AG04450 (cell line): ENCODE results near the gene SERPINC1. TPM values are rescaled to one million over a fixed set of nuclear protein-coding genes. Genes with fewer than 3 reads are reported as not detected.

Source experiments
- CTCF ChIA-PET: fragments of 300-600, 350-600 bp; formaldehyde crosslinking; extraction: SDS; loops from one replicate; lab custom pipeline; 2022; ENCODE audit warnings: antibody characterized with exemption, inconsistent platforms; lab: Charles Lee
- POLR2A ChIA-PET: fragments of 350-600 bp; formaldehyde crosslinking; extraction: SDS; loops from one replicate; lab custom pipeline; 2021; ENCODE audit warnings: antibody characterized with exemption, inconsistent platforms; lab: Yijun Ruan, JAX
- DNase-seq: peaks from one replicate; pipeline ENCODE4 v3.0.0-alpha.2; 2011; ENCODE audit warnings: low read depth, low spot score
- H3K27ac ChIP-seq: one replicate; pipeline ENCODE4 v1.5.1; 2012; ENCODE audit warnings: low read depth, low read length, control low read depth
- H3K27me3 ChIP-seq: one replicate; pipeline ENCODE4 v1.6.0; 2012; ENCODE audit warnings: low read length; ENCODE audit not compliant: control insufficient read depth, insufficient read depth
- H3K4me3 ChIP-seq: 2 replicates; pipeline ENCODE4 v1.5.1; 2011; ENCODE audit warnings: mild to moderate bottlenecking, low read depth, low read length, control low read depth
- H3K9me3 ChIP-seq: 2 replicates; pipeline ENCODE4 v1.5.1; 2012; ENCODE audit warnings: low read length; ENCODE audit not compliant: control insufficient read depth, insufficient read depth
- CTCF ChIP-seq: IDR thresholded peaks from 2 replicates; pipeline ENCODE4 v1.5.1; 2011; ENCODE audit warnings: low read depth, low read length, control low read depth, inconsistent platforms
- polyA plus RNA-seq: library from polyadenylated mRNA; depleted of rRNA; stranded (reverse); fragments of >200 nt; gene quantifications from 2 replicates; pipeline ENCODE4 v1.2.3, GENCODE V29; 2011

Gene SERPINC1
- polyA plus RNA-seq, 1 experiment, result 0.09 TPM

- Histone ChIP-seq H3K27ac (no peak overlapping the region), H3K9me3 (no peaks in the 10 kb centered on the region), H3K4me3 (no peak overlapping the region), H3K27me3 (no peaks in the 10 kb centered on the region)
- TF ChIP-seq CTCF, result no peak
- CTCF ChIA-PET, result no interaction called here
- DNase-seq, result no peak
- POLR2A ChIA-PET, result no interaction called here
Observed at GRCh38 chr1:173900427-173900826, 16.7 kb downstream of the SERPINC1 start.

GRCh38 chr1:173894189-173894588 lies 22.9 kb downstream of the SERPINC1 start:
- H3K27me3 ChIP-seq, result no peaks in the 10 kb centered on the region
- no peak for DNase-seq
- no peaks in the 10 kb centered on the region for H3K9me3 ChIP-seq
- CTCF ChIA-PET, result no interaction called here
- no peak overlapping the region for H3K27ac ChIP-seq
- no peak overlapping the region for H3K4me3 ChIP-seq
- no peak for TF ChIP-seq CTCF
- POLR2A ChIA-PET, result no interaction called here

GRCh38 chr1:173893611-173894010 lies 23.5 kb downstream of the SERPINC1 start:
- ChIA-PET POLR2A (no interaction called here), CTCF (no interaction called here)
- Histone ChIP-seq H3K4me3 (no peak overlapping the region), H3K27me3 (no peaks in the 10 kb centered on the region), H3K9me3 (no peaks in the 10 kb centered on the region), H3K27ac (no peak overlapping the region)
- no peak for DNase-seq
- no peak for TF ChIP-seq CTCF

GRCh38 chr1:173889885-173890284 lies 27.2 kb downstream of the SERPINC1 start:
- no peak for DNase-seq
- no peak overlapping the region for H3K4me3 ChIP-seq
- H3K9me3 ChIP-seq, result no peaks in the 10 kb centered on the region
- no peaks in the 10 kb centered on the region for H3K27me3 ChIP-seq
- no peak overlapping the region for H3K27ac ChIP-seq
- no peak for TF ChIP-seq CTCF
- POLR2A ChIA-PET, result interaction anchor here (1.2 kb wide), 1 partner anchor 22 kb away, joined by 7 read pairs; the partner anchor contains the start of gene ZBTB37
- CTCF ChIA-PET, result interaction anchor here (1.3 kb wide), 1 partner anchor 25 kb away, joined by 4 read pairs; no protein-coding TSS in a partner anchor

- Histone ChIP-seq H3K27ac (no peak overlapping the region), H3K27me3 (no peaks in the 10 kb centered on the region), H3K9me3 (no peaks in the 10 kb centered on the region), H3K4me3 (no peak overlapping the region)
- DNase-seq, result no peak
- CTCF ChIA-PET, result no interaction called here
- TF ChIP-seq CTCF, result no peak
- POLR2A ChIA-PET, result interaction anchor here (1.2 kb wide), 1 partner anchor 21 kb away, joined by 7 read pairs; the partner anchor contains the start of gene ZBTB37
Observed at GRCh38 chr1:173888749-173889148, 28.4 kb downstream of the SERPINC1 start.
